Mesendoderm (in vitro differentiated cells): Measurements from ENCODE around the gene EML4.

Experiments used
- DNase-seq: peaks from one replicate; pipeline ENCODE4 v3.0.0; 2013
- H2AK5ac ChIP-seq: 2 replicates; pipeline ENCODE4 v1.6.1; 2013; ENCODE audit warnings: low read length, inconsistent platforms
- H2BK120ac ChIP-seq: 2 replicates; pipeline ENCODE4 v1.6.1; 2013; ENCODE audit warnings: low read depth, mild to moderate bottlenecking, low read length, moderate library complexity, mixed read lengths
- H2BK15ac ChIP-seq: replicated peaks from 2 replicates; pipeline ENCODE4 v1.6.1; 2013; ENCODE audit warnings: low read depth, mild to moderate bottlenecking, moderate library complexity
- H2BK5ac ChIP-seq: 2 replicates; pipeline ENCODE4 v1.6.1; 2013; ENCODE audit warnings: low read length, inconsistent platforms
- H3K18ac ChIP-seq: 2 replicates; pipeline ENCODE4 v1.6.1; 2013; ENCODE audit warnings: mild to moderate bottlenecking, low read length, mixed read lengths
- H3K23ac ChIP-seq: one replicate; pipeline ENCODE4 v1.6.1; 2013; ENCODE audit warnings: low read length
- H3K27ac ChIP-seq: 2 replicates; pipeline ENCODE4 v1.5.1; 2013; ENCODE audit warnings: low read depth, mild to moderate bottlenecking, inconsistent platforms, low read length, moderate library complexity
- H3K27me3 ChIP-seq: 2 replicates; pipeline ENCODE4 v1.6.1; 2013; ENCODE audit warnings: low read length, control low read depth, mild to moderate bottlenecking, inconsistent platforms; ENCODE audit not compliant: insufficient read depth, poor library complexity
- H3K36me3 ChIP-seq: 2 replicates; pipeline ENCODE4 v1.6.1; 2013; ENCODE audit warnings: low read length, inconsistent platforms; ENCODE audit not compliant: control insufficient read depth, insufficient read depth
- H3K4ac ChIP-seq: one replicate; pipeline ENCODE4 v1.6.1; 2013; ENCODE audit warnings: low read depth, mild to moderate bottlenecking, low read length, moderate library complexity
- H3K4me1 ChIP-seq: 2 replicates; pipeline ENCODE4 v1.6.1; 2013; ENCODE audit warnings: low read depth, low read length, inconsistent platforms; ENCODE audit not compliant: control insufficient read depth
- H3K4me2 ChIP-seq: 2 replicates; pipeline ENCODE4 v1.6.1; 2013; ENCODE audit warnings: low read length
- H3K4me3 ChIP-seq: 2 replicates; pipeline ENCODE4 v1.5.1; 2013; ENCODE audit warnings: mild to moderate bottlenecking, low read length
- H3K56ac ChIP-seq: one replicate; pipeline ENCODE4 v1.6.1; 2013; ENCODE audit warnings: low read length
- H3K79me1 ChIP-seq: 2 replicates; pipeline ENCODE4 v1.6.1; 2013; ENCODE audit warnings: low read length, inconsistent platforms
- H3K79me2 ChIP-seq: 2 replicates; pipeline ENCODE4 v1.6.1; 2013; ENCODE audit warnings: mild to moderate bottlenecking, low read length; ENCODE audit not compliant: control insufficient read depth, insufficient read depth
- H3K9ac ChIP-seq: 2 replicates; pipeline ENCODE4 v1.6.1; 2013; ENCODE audit warnings: low read length, inconsistent platforms
- H4K5ac ChIP-seq: one replicate; pipeline ENCODE4 v1.6.1; 2013; ENCODE audit warnings: low read length
- H4K8ac ChIP-seq: one replicate; pipeline ENCODE4 v1.6.1; 2013; ENCODE audit warnings: low read depth, mild to moderate bottlenecking, control low read depth, low read length, moderate library complexity
- WGBS: extraction: QIAGEN DNeasy Blood & Tissue Kit; methylation state at CpG from one replicate; pipeline ENCODE4 v1.1.7; 2013; ENCODE audit warnings: low lambda C conversion rate, missing lambda C conversion rate; ENCODE audit not compliant: insufficient coverage; ENCODE audit errors: extremely low coverage; 5-methylcytosine and 5-hydroxymethylcytosine counted together

Gene EML4

DNA sequence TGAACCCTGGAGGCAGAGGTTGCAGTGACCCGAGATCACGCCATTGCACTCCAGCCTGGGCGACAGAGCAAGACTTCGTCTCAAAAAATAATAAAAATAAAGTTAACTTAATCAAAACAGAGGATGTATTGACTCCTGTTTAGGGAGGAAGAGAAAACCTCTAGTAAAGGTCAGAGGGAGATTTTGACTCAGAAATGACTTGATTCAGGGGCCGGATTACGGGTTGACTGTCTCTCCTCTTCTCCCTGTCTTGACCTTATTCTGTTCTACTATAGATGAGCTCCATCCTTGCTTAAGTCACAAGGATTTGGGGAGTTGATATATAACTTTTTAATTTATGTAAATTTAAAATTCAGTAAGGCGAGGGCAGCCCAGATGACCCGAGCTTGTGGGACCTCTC lies 120.9 kb downstream of the EML4 start:
- Histone ChIP-seq H3K27ac (no peak overlapping the region), H3K27me3 (no peaks in the 10 kb centered on the region), H2BK15ac (no peak overlapping the region), H4K5ac (no peak overlapping the region), H3K4me3 (no peak overlapping the region), H4K8ac (no peak overlapping the region), H3K56ac (no peak overlapping the region), H3K4me1 (no peaks in the 10 kb centered on the region), H3K36me3 (peaks cover 3% of the 10 kb centered on the region), H2AK5ac (no peak overlapping the region), H2BK120ac (no peak overlapping the region), H3K79me2 (no peaks in the 10 kb centered on the region), H3K9ac (no peak overlapping the region), H2BK5ac (no peak overlapping the region), H3K4ac (no peak overlapping the region), H3K23ac (no peak overlapping the region), H3K18ac (no peak overlapping the region), H3K4me2 (no peak overlapping the region), H3K79me1 (no peaks in the 10 kb centered on the region)
- DNase-seq = no peak
- no CpG with 5 or more reads among the region's 8 CpGs for WGBS

- H3K56ac ChIP-seq = no peak overlapping the region
- H3K27ac ChIP-seq = no peak overlapping the region
- no peaks in the 10 kb centered on the region for H3K27me3 ChIP-seq
- H3K4ac ChIP-seq = no peak overlapping the region
- no peak overlapping the region for H2BK5ac ChIP-seq
- H2BK15ac ChIP-seq = no peak overlapping the region
- H3K79me1 ChIP-seq = no peaks in the 10 kb centered on the region
- H2AK5ac ChIP-seq = no peak overlapping the region
- DNase-seq = no peak
- H4K8ac ChIP-seq = no peak overlapping the region
- H3K18ac ChIP-seq = no peak overlapping the region
- H3K9ac ChIP-seq = no peak overlapping the region
- H3K36me3 ChIP-seq = peaks cover 3% of the 10 kb centered on the region
- no peak overlapping the region for H3K4me3 ChIP-seq
- no peak overlapping the region for H3K23ac ChIP-seq
- WGBS = no CpG with 5 or more reads among the region's 8 CpGs
- H3K4me1 ChIP-seq = no peaks in the 10 kb centered on the region
- no peak overlapping the region for H2BK120ac ChIP-seq
- H4K5ac ChIP-seq = no peak overlapping the region
- no peak overlapping the region for H3K4me2 ChIP-seq
- H3K79me2 ChIP-seq = no peaks in the 10 kb centered on the region
These were observed 123.9 kb downstream of the EML4 start for GRCh38 chr2:42293019-42293418.

- Histone ChIP-seq H3K4me3 (no peak overlapping the region), H3K36me3 (peaks cover 1% of the 10 kb centered on the region), H3K27ac (no peak overlapping the region), H3K4ac (no peak overlapping the region), H4K8ac (no peak overlapping the region), H2BK5ac (no peak overlapping the region), H3K4me1 (no peaks in the 10 kb centered on the region), H2BK15ac (no peak overlapping the region), H4K5ac (no peak overlapping the region), H3K79me2 (no peaks in the 10 kb centered on the region), H3K18ac (no peak overlapping the region), H2BK120ac (no peak overlapping the region), H3K4me2 (no peak overlapping the region), H3K56ac (no peak overlapping the region), H2AK5ac (no peak overlapping the region), H3K79me1 (no peaks in the 10 kb centered on the region), H3K27me3 (no peaks in the 10 kb centered on the region), H3K23ac (no peak overlapping the region), H3K9ac (no peak overlapping the region)
- no peak for DNase-seq
- no CpG with 5 or more reads among the region's 2 CpGs for WGBS
These were observed 127.1 kb downstream of the EML4 start for GRCh38 chr2:42296226-42296625.

- no peak overlapping the region for H3K4me2 ChIP-seq
- H2BK120ac ChIP-seq = no peak overlapping the region
- no peak overlapping the region for H2BK5ac ChIP-seq
- no peaks in the 10 kb centered on the region for H3K79me1 ChIP-seq
- H3K79me2 ChIP-seq = no peaks in the 10 kb centered on the region
- H2AK5ac ChIP-seq = no peak overlapping the region
- no peak overlapping the region for H3K56ac ChIP-seq
- H4K5ac ChIP-seq = no peak overlapping the region
- DNase-seq = no peak
- H3K27ac ChIP-seq = no peak overlapping the region
- H3K18ac ChIP-seq = no peak overlapping the region
- no CpG with 5 or more reads among the region's 2 CpGs for WGBS
- no peaks in the 10 kb centered on the region for H3K4me1 ChIP-seq
- H2BK15ac ChIP-seq = no peak overlapping the region
- no peak overlapping the region for H4K8ac ChIP-seq
- no peak overlapping the region for H3K9ac ChIP-seq
- no peaks in the 10 kb centered on the region for H3K36me3 ChIP-seq
- H3K4me3 ChIP-seq = no peak overlapping the region
- H3K27me3 ChIP-seq = no peaks in the 10 kb centered on the region
- H3K4ac ChIP-seq = no peak overlapping the region
- no peak overlapping the region for H3K23ac ChIP-seq
These were observed 128.3 kb downstream of the EML4 start for GRCh38 chr2:42297322-42297936.

GRCh38 chr2:42298132-42298531 lies 129.0 kb downstream of the EML4 start:
- Histone ChIP-seq H3K56ac (no peak overlapping the region), H2BK120ac (no peak overlapping the region), H3K36me3 (peaks cover under 1% of the 10 kb centered on the region), H4K5ac (no peak overlapping the region), H3K23ac (no peak overlapping the region), H4K8ac (no peak overlapping the region), H3K79me2 (no peaks in the 10 kb centered on the region), H3K9ac (no peak overlapping the region), H3K4me2 (no peak overlapping the region), H3K4me3 (no peak overlapping the region), H3K18ac (no peak overlapping the region), H2BK5ac (no peak overlapping the region), H3K27ac (no peak overlapping the region), H2AK5ac (no peak overlapping the region), H3K4me1 (no peaks in the 10 kb centered on the region), H3K79me1 (no peaks in the 10 kb centered on the region), H2BK15ac (no peak overlapping the region), H3K27me3 (no peaks in the 10 kb centered on the region), H3K4ac (no peak overlapping the region)
- no CpG with 5 or more reads among the region's 1 CpG for WGBS
- no peak for DNase-seq
